ENCODE results near the gene INTS15. TPM values are rescaled to one million over a fixed set of nuclear protein-coding genes. Genes with fewer than 3 reads are reported as not detected.
A peak's percentile ranks its signal among the peaks of the same experiment; 100 is the strongest.

Gene INTS15
- total and polyA plus RNA-seq, 9 of the 15 experiments (the other 6 are each of a cell fraction or from before 2014, with no cell fraction given): 0.52 to 28.9 (median 11.6) TPM

GRCh38 chr7:6589829-6590644 lies at the start of gene INTS15 (continued):
- TF ChIP-seq RERE (CRISPR knock-in tag; IDR thresholded peaks at IDR 0.05; ENCODE audit: borderline replicate concordance): no peak
- TF ChIP-seq POLR2AphosphoS5 (IDR thresholded peaks at IDR 0.05; ENCODE audit: control insufficient read depth, insufficient read depth, low read depth, low read length): peak; percentile 72; the same call in 1 of the 2 replicates
- TF ChIP-seq SMAD1 (IDR thresholded peaks at IDR 0.05; ENCODE audit: low read depth, low read length, partially characterized antibody): peak; percentile 17
- no peak for TF ChIP-seq ARNT (IDR thresholded peaks at IDR 0.05)
- no peak for TF ChIP-seq EWSR1 (IDR thresholded peaks at IDR 0.05; ENCODE audit: borderline replicate concordance, low read depth, partially characterized antibody)
- no peak for TF ChIP-seq ZNF707 (CRISPR knock-in tag; conservative IDR thresholded peaks at IDR 0.05)
- peak; percentile 38; the same call in 1 of the 2 replicates for TF ChIP-seq ZBTB9 (CRISPR knock-in tag; IDR thresholded peaks at IDR 0.05)
- TF ChIP-seq ZNF512 (tag; IDR thresholded peaks at IDR 0.05): no peak
- no peak for TF ChIP-seq ZNF561 (CRISPR knock-in tag; conservative IDR thresholded peaks at IDR 0.05)
- no peak for TF ChIP-seq ARID3B (CRISPR knock-in tag; IDR thresholded peaks at IDR 0.05; ENCODE audit: borderline replicate concordance)
- no peak for TF ChIP-seq TSHZ1 (CRISPR knock-in tag; IDR thresholded peaks at IDR 0.05)

All from K562 (cell line).